Muscle layer of duodenum (tissue), 2 donors: ENCODE results near the gene RNASE1.

Experiments used
- H3K27ac ChIP-seq: one replicate; pipeline ENCODE4 v1.7.0; 2013; ENCODE audit warnings: mild to moderate bottlenecking, low read length
- H3K27me3 ChIP-seq: one replicate; pipeline ENCODE4 v1.7.0; 2013; ENCODE audit warnings: low read depth, mild to moderate bottlenecking, control low read depth, low read length
- H3K36me3 ChIP-seq, 2 donors: one replicate each; pipeline ENCODE4 v1.7.0; 2013; ENCODE audit warnings: low read length in 2 of 2, control low read depth in 1 of 2, mild to moderate bottlenecking in 1 of 2; ENCODE audit not compliant: insufficient read depth in 2 of 2, control insufficient read depth in 1 of 2
- H3K4me1 ChIP-seq, 2 donors: one replicate each; pipeline ENCODE4 v1.7.0; 2013; ENCODE audit warnings: low read length in 2 of 2, mild to moderate bottlenecking in 2 of 2, control low read depth in 1 of 2, moderate library complexity in 1 of 2; ENCODE audit not compliant: insufficient read depth in 2 of 2, control insufficient read depth in 1 of 2
- H3K4me3 ChIP-seq, 2 donors: one replicate each; pipeline ENCODE4 v1.7.0; 2013; ENCODE audit warnings: low read length in 2 of 2, low read depth in 1 of 2, mild to moderate bottlenecking in 1 of 2
- H3K9me3 ChIP-seq, 2 donors: one replicate each; pipeline ENCODE4 v1.7.0; 2013; ENCODE audit warnings: low read length in 2 of 2, control low read depth in 1 of 2, mild to moderate bottlenecking in 1 of 2; ENCODE audit not compliant: control insufficient read depth in 1 of 2
- donor health status: healthy.

Gene RNASE1

DNA sequence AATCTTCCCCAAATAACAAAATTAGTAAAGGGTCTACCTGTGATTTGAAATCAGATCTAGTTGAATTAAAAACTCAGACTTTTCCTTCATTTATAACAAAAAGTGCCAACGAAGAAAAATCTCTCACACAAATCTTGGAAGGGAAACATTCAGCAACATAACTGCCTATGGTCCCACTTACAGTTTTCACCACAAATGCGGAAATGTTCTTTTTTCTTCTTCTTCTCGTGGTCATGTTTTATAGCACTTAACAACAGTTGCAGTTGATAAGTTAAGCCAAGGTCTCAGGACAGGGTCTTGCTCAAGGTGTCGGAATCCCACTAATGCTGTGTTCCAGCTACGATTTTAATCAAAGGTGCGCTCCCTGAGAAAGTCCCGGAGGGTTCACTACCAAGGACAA is 11.5 kb downstream of the RNASE1 start:
- no peaks in the 10 kb centered on the region for H3K36me3 ChIP-seq
- no peak overlapping the region for H3K27ac ChIP-seq

DNA sequence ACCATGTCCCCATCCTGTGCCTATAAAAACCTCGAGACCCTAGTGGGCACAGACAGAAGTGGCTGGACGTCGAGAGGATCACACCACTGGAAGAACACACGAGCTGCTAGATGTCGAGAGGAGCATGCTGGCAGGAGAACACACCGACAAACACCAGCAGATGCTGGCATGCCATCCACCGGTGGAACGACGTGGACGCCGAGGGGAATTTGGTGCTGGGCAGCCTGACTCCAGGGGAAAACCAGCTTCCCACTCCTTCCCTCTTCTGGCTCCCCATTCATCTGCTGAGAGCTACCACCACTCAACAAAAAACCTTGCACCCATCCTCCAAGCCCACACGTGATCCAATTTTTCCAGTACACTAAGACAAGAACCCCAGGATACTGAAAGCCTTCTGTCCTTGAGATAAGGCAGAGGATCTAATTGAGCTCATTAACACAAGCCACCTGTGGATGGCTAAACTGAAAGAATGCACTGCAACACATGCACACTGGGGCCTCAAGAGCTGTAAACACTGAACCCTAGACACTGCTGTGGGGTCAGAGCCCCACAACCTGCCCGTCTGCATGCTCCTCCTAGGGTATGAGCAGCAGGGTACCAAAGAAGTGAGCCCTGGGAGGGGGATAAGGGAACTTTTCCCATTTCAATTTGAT is 12.1 kb downstream of the RNASE1 start:
- Histone ChIP-seq H3K36me3 (no peaks in the 10 kb centered on the region), H3K27me3 (no peaks in the 10 kb centered on the region), H3K9me3 (no peaks in the 10 kb centered on the region), H3K4me3 (no peak overlapping the region), H3K4me1 (no peaks in the 10 kb centered on the region), H3K27ac (no peak overlapping the region)

More for the DNA sequence above, 11.5 kb downstream of the RNASE1 start:
- Histone ChIP-seq H3K4me3 (no peak overlapping the region), H3K27me3 (no peaks in the 10 kb centered on the region), H3K4me1 (no peaks in the 10 kb centered on the region), H3K9me3 (no peaks in the 10 kb centered on the region)

DNA sequence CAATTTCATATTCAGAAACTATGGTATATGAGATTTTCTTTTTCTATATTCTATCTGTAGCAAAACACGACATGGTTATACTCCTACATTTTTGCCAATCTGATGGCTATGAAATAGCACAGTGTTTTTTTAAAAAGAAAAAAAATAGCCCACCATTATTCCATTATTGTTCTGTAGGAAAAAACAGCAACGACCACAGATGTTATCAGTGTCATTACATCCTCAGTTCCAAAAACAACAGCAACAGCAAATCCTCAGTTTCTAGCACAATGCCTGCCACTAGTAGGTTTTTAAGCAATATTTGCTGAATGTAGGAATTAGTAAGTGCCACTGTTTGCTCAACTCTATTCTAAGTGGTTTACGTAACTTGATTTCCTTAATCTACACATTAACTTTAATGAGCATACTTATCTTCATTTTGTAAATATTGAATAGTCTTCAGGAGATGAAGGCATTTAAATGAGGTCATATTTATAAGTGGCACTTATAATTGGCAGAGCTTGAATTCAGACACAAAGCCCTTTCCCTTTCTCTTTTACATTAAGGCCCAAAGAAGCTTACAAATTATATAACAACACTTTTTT is 13.3 kb downstream of the RNASE1 start:
- Histone ChIP-seq H3K27me3 (no peaks in the 10 kb centered on the region), H3K9me3 (no peaks in the 10 kb centered on the region), H3K4me3 (no peak overlapping the region), H3K4me1 (no peaks in the 10 kb centered on the region), H3K27ac (no peak overlapping the region), H3K36me3 (no peaks in the 10 kb centered on the region)

- H3K27me3 ChIP-seq, result no peaks in the 10 kb centered on the region
- no peaks in the 10 kb centered on the region for H3K4me1 ChIP-seq
- no peaks in the 10 kb centered on the region for H3K36me3 ChIP-seq
- no peaks in the 10 kb centered on the region for H3K9me3 ChIP-seq
- H3K4me3 ChIP-seq, result no peak overlapping the region
- H3K27ac ChIP-seq, result no peak overlapping the region
Observed at GRCh38 chr14:20787025-20787424, 15.6 kb downstream of the RNASE1 start.

GRCh38 chr14:20782280-20782890 is 20.3 kb downstream of the RNASE1 start:
- Histone ChIP-seq H3K4me3 (peak overlapping the region in 1 of 2 donors; percentile 62), H3K27ac (peak overlapping the region; percentile 87), H3K27me3 (no peaks in the 10 kb centered on the region), H3K36me3 (no peaks in the 10 kb centered on the region), H3K4me1 (peaks cover 0 to 3% of the 10 kb centered on the region in 2 donors), H3K9me3 (no peaks in the 10 kb centered on the region)

GRCh38 chr14:20781803-20782202 is 20.8 kb downstream of the RNASE1 start:
- Histone ChIP-seq H3K27me3 (no peaks in the 10 kb centered on the region), H3K9me3 (no peaks in the 10 kb centered on the region), H3K4me3 (peak overlapping the region; percentile 49 to 62), H3K27ac (peak overlapping the region; percentile 87), H3K4me1 (peaks cover 0 to 3% of the 10 kb centered on the region in 2 donors), H3K36me3 (no peaks in the 10 kb centered on the region)

DNA sequence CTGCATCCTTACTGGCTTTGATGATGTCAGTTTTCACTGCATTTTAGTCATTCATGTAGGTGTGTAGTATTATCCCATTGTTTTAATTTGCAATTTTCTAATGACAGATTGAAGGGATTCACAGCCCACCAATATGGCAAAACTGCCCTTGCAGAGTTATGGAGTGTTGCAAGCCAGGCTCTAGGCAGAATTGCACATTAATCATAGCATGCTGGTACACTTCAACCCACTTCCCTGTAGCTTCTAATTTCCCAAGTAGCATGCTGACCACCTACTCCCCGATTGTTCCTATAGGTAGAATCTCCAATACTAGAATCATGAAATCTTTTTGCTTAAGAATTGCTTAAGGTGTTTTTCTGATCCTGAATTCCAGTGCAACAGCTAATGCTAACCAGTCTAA is 26.7 kb downstream of the RNASE1 start:
- no peak overlapping the region for H3K27ac ChIP-seq
- no peaks in the 10 kb centered on the region for H3K27me3 ChIP-seq
- H3K4me3 ChIP-seq, result no peak overlapping the region
- no peaks in the 10 kb centered on the region for H3K36me3 ChIP-seq
- H3K4me1 ChIP-seq, result no peaks in the 10 kb centered on the region
- H3K9me3 ChIP-seq, result no peaks in the 10 kb centered on the region

- H3K9me3 ChIP-seq, result no peaks in the 10 kb centered on the region
- no peaks in the 10 kb centered on the region for H3K4me1 ChIP-seq
- H3K27me3 ChIP-seq, result no peaks in the 10 kb centered on the region
- no peaks in the 10 kb centered on the region for H3K36me3 ChIP-seq
- H3K27ac ChIP-seq, result no peak overlapping the region
- H3K4me3 ChIP-seq, result no peak overlapping the region
Observed at GRCh38 chr14:20775043-20775442, 27.6 kb downstream of the RNASE1 start.

DNA sequence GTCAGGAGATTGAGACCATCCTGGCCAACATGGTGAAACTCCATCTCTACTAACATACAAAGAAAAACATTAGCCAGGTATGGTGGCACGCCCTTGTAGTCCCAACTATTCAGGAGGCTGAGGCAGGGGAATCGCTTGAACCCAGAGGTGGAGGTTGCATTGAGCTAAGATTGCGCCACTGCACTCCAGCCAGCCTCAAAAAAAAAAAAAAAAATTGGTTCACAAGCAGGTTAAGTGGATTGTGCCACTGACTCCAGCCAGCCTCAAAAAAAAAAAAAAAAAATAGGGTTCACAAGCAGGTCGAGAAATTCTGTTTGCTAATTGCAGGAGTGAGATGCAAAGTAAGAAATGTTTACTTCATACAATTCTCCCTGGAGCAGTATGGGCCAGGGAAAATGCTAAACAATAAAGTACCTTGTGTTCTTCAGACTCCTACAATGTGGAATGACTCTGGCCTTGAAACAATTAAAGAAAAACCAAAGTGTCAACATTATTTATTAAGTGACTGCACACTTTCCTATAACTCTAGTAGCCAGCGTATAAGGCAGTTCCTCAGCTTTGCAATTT is 28.3 kb downstream of the RNASE1 start:
- H3K4me3 ChIP-seq, result no peak overlapping the region
- H3K27me3 ChIP-seq, result no peaks in the 10 kb centered on the region
- no peaks in the 10 kb centered on the region for H3K36me3 ChIP-seq
- H3K9me3 ChIP-seq, result no peaks in the 10 kb centered on the region
- H3K27ac ChIP-seq, result no peak overlapping the region
- no peaks in the 10 kb centered on the region for H3K4me1 ChIP-seq

DNA sequence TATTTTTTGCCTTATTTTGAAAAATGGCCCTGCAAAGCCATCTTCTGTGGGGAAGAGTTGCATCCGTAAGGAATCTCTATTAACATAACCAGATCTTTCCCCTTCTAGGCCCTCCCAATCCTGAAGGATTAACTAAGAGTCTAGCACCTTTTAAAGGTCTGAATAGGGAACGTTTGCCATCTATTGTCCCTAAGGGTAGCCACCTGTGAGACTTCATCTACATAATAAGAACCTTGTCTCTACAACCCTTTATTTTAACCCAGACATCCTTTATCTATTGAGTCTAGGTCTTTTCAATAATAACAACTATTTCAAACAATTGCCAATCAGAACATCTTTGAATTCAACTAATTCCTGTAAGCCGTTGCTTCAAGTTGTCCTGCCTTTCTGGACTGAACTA is 30.0 kb downstream of the RNASE1 start:
- no peaks in the 10 kb centered on the region for H3K9me3 ChIP-seq
- H3K27me3 ChIP-seq, result no peaks in the 10 kb centered on the region
- H3K4me1 ChIP-seq, result no peaks in the 10 kb centered on the region
- H3K4me3 ChIP-seq, result no peak overlapping the region
- H3K36me3 ChIP-seq, result no peaks in the 10 kb centered on the region
- no peak overlapping the region for H3K27ac ChIP-seq

DNA sequence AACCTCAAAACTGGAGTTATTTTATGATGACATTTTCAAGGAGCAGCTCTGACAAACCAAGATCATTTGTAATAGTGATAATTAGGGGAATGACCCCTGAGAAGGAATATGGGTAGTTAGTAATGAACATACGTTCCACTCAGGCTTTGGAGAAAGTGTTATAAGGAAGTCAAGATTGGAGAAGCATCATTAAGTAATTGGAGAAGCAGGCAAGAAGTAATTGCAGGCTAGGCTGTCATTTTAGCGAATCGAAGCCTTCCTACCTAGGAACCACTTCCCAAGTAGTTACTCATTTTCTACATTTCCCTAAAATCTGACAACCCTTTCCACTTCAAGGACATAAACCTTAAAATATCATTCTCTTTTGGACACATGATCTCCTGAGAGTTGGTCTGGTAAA is 33.2 kb downstream of the RNASE1 start:
- H3K27ac ChIP-seq, result no peak overlapping the region
- H3K27me3 ChIP-seq, result no peaks in the 10 kb centered on the region
- H3K9me3 ChIP-seq, result no peaks in the 10 kb centered on the region
- no peaks in the 10 kb centered on the region for H3K4me1 ChIP-seq
- no peaks in the 10 kb centered on the region for H3K36me3 ChIP-seq
- no peak overlapping the region for H3K4me3 ChIP-seq
